COLO829 (cell line): ENCODE data around the gene KCTD1.

Source experiments
- DNase-seq: peaks from one replicate; pipeline ENCODE4 v3.0.0; 2012; ENCODE audit warnings: low spot score

KCTD1 gene

GRCh38 chr18:26524002-26524401 is 24.4 kb downstream of the KCTD1 start:
- no peak for DNase-seq

- no peak for DNase-seq
Measured at GRCh38 chr18:26521617-26522016, 26.7 kb downstream of the KCTD1 start.

GRCh38 chr18:26520974-26521373 is 27.4 kb downstream of the KCTD1 start:
- DNase-seq: no peak

- DNase-seq: no peak
Measured at GRCh38 chr18:26519114-26519513, 29.2 kb downstream of the KCTD1 start.

- DNase-seq: no peak
Measured at GRCh38 chr18:26516964-26517363, 31.4 kb downstream of the KCTD1 start.

GRCh38 chr18:26515643-26516487 is 32.5 kb downstream of the KCTD1 start:
- no peak for DNase-seq

- DNase-seq: peak; percentile 34
Measured at GRCh38 chr18:26511339-26512071, 36.8 kb downstream of the KCTD1 start.

GRCh38 chr18:26510337-26510736 is 38.0 kb downstream of the KCTD1 start:
- no peak for DNase-seq

GRCh38 chr18:26506012-26506411 is 42.3 kb downstream of the KCTD1 start:
- no peak for DNase-seq

- DNase-seq: no peak
Measured at GRCh38 chr18:26504831-26505230, 43.5 kb downstream of the KCTD1 start.

- DNase-seq: no peak
Measured at GRCh38 chr18:26503382-26503781, 45.0 kb downstream of the KCTD1 start.

GRCh38 chr18:26502823-26503222 is 45.5 kb downstream of the KCTD1 start:
- DNase-seq: no peak

GRCh38 chr18:26497866-26498265 is 50.5 kb downstream of the KCTD1 start:
- DNase-seq: no peak

- no peak for DNase-seq
Measured at GRCh38 chr18:26496528-26496927, 51.8 kb downstream of the KCTD1 start.

GRCh38 chr18:26495287-26495686 is 53.1 kb downstream of the KCTD1 start:
- no peak for DNase-seq

GRCh38 chr18:26493021-26493420 is 55.3 kb downstream of the KCTD1 start:
- DNase-seq: no peak

- DNase-seq: no peak
Measured at GRCh38 chr18:26491194-26491816, 57.0 kb downstream of the KCTD1 start.

- DNase-seq: no peak
Measured at GRCh38 chr18:26489881-26490280, 58.5 kb downstream of the KCTD1 start.

- no peak for DNase-seq
Measured at GRCh38 chr18:26489191-26489590, 59.2 kb downstream of the KCTD1 start.

GRCh38 chr18:26488417-26489009 is 59.8 kb downstream of the KCTD1 start:
- DNase-seq: no peak

GRCh38 chr18:26487437-26487836 is 60.9 kb downstream of the KCTD1 start:
- no peak for DNase-seq

- DNase-seq: no peak
Measured at GRCh38 chr18:26483633-26484032, 64.7 kb downstream of the KCTD1 start.

- DNase-seq: no peak
Measured at GRCh38 chr18:26482569-26482968, 65.8 kb downstream of the KCTD1 start.
